ENCODE results near the gene UNK.
A peak's percentile ranks its signal among the peaks of the same experiment; 100 is the strongest.

The UNK gene, protein sequence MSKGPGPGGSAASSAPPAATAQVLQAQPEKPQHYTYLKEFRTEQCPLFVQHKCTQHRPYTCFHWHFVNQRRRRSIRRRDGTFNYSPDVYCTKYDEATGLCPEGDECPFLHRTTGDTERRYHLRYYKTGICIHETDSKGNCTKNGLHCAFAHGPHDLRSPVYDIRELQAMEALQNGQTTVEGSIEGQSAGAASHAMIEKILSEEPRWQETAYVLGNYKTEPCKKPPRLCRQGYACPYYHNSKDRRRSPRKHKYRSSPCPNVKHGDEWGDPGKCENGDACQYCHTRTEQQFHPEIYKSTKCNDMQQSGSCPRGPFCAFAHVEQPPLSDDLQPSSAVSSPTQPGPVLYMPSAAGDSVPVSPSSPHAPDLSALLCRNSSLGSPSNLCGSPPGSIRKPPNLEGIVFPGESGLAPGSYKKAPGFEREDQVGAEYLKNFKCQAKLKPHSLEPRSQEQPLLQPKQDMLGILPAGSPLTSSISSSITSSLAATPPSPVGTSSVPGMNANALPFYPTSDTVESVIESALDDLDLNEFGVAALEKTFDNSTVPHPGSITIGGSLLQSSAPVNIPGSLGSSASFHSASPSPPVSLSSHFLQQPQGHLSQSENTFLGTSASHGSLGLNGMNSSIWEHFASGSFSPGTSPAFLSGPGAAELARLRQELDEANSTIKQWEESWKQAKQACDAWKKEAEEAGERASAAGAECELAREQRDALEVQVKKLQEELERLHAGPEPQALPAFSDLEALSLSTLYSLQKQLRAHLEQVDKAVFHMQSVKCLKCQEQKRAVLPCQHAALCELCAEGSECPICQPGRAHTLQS

DNA sequence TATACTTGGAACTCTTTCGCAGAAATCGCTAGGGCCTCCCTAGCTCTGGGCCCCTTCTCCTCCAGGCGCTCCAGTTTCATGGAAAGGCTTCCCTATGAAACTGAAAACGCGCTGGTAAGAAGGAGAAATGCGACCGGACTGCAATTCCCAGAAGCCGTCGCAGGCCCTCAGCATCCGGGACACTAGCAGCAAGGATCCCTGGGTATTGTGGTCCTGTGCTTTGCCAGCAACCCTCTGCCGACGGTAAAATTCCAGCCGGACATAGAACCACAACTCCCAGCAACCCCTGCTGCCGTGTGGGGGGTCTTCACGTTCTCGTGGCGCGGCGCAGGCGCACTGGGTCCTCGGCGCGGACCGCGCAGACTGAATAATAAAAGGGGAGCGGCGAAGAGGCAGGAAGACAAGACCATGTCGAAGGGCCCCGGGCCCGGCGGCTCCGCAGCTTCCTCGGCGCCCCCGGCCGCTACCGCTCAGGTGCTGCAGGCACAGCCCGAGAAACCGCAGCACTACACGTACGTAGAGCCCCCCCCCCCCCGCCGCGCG, at the start of gene UNK:
TSS of gene UNK (plus strand) at position 334 of the 543 bp plus-strand sequence. CDS start at position 409, 75 bp downstream.
- peak; percentile 98 for DNase-seq (ENCODE audit: low read depth)

DNA sequence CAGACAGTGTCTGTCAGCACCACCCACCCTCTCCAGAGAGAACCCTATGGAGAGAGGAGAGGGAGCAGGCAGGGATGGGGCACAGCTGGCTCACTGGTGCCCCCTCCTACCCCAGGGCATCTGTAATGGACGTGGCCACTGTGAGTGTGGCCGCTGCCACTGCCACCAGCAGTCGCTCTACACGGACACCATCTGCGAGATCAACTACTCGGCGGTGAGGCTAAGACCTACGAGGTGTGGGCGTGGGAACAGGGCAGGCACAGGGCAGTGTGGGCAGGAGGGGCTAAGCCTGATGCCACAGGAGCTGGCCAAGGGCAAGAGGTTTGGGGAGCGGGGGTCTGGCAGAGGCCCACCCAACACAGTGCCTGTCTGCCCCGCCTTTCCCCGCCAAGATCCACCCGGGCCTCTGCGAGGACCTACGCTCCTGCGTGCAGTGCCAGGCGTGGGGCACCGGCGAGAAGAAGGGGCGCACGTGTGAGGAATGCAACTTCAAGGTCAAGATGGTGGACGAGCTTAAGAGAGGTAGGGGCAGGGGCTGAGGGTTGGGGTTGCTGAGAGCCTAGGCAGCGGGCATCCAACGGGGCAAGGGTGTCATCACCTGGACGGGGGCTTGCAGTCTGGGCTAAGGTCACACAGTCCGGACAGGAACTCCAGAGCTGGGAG, 48.3 kb upstream of the UNK start:
- DNase-seq (ENCODE audit: low read depth), result no peak

DNA sequence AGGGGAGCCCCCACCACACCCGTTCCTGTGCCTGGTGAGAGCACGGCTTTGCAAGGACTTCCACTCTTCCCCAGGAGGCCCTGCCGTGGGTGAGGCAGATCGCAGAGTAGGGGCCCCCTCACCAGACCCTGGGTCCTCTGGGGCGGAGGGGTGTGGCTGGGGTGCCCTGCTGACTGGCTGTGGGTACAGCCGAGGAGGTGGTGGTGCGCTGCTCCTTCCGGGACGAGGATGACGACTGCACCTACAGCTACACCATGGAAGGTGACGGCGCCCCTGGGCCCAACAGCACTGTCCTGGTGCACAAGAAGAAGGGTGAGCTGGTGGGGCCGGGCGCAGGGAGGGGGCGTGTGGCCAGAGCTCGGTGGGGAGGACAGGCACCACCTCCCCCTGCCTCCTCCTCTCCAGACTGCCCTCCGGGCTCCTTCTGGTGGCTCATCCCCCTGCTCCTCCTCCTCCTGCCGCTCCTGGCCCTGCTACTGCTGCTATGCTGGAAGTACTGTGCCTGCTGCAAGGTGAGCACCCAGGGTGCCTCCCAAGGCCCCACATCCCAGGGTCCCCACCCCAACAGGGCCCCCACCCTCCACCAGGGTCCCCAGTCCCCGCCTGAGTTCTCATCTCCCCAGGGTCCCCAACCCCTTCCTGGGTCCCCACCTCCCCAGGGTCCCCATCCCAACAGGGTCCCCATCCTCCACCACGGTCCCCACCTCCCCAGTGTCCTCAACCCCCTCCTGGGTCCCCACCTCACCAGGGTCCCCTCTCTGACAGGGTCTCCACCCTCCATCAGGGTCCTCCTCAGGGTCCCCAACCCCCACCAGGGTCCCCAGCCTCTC, 47.3 kb upstream of the UNK start:
- no peak for DNase-seq (ENCODE audit: low read depth)

DNA sequence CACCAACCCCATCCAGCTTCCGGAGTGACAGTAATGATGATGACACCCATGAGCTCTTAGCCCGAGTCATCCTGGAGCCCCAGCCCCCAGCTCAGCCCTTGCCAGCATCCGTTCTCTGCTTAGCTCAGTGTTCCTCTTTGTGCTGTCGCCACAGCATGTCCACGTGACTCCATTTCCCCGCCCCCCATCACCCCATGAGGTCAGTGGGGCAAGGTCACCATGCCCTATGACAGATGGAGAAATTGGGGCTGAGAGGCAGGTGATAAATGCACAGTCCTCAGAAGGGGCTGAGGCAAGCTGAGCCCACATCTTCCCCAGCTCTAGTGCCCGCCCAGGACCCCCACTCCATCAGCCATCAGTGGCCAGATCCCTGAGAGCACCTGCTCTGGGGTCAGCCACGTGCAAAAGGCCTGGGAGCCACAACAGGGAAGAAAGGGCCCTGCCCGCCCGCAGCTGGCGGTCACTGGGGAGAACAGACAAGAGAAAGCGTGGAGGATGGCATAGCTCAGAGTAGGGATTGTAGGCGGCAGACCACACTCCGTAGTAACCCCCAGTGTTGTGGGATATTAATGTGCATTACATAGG, 46.3 kb upstream of the UNK start:
- DNase-seq (ENCODE audit: low read depth), result peak; percentile 49

DNA sequence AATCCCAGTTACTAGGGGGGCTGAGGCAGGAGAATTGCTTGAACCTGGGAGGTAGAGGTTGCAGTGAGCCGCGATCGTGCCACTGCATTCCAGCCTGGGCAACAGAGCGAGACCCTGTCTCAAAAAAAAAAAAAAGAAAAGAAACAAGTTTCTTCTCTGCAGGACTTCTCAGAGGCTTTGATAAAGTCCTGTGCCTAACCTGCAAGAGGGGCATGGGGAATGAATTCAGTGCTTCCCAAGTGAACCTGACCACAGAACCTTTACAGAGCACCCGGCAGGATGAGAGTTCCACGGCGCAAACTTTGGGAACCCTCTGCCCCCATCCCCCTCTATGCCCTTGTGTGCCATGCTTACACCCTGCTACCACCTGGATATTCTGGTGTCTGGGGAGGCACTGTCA, 45.4 kb upstream of the UNK start:
- no peak for DNase-seq (ENCODE audit: low read depth)

DNA sequence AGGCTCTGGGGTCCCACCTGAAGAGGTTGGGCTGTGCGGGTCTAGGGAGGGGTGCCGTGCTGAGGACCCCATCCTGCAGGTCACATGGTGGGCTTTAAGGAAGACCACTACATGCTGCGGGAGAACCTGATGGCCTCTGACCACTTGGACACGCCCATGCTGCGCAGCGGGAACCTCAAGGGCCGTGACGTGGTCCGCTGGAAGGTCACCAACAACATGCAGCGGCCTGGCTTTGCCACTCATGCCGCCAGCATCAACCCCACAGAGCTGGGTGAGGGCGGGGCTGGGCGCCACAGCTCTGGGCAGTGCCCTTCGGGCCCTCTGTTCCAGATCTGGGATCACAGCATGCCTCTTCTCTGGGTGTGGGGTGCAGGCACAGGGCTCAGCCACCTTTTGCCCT, 44.8 kb upstream of the UNK start:
- DNase-seq (ENCODE audit: low read depth), result no peak

DNA sequence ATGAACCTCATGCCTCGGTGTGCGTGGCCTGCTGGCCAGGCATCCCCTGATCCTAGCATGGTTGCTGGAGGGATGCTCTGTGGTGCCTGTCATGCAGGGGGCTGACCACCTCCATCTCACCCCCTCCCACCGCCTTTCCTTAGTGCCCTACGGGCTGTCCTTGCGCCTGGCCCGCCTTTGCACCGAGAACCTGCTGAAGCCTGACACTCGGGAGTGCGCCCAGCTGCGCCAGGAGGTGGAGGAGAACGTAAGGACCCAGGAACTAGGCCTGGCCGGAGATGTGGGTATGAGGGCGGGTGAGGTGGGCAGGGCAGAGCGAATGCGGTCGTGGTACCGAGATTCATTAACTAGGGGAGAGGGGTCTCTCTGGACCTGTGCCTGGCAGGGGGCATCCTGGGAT, 44.4 kb upstream of the UNK start:
- no peak for DNase-seq (ENCODE audit: low read depth)

DNA sequence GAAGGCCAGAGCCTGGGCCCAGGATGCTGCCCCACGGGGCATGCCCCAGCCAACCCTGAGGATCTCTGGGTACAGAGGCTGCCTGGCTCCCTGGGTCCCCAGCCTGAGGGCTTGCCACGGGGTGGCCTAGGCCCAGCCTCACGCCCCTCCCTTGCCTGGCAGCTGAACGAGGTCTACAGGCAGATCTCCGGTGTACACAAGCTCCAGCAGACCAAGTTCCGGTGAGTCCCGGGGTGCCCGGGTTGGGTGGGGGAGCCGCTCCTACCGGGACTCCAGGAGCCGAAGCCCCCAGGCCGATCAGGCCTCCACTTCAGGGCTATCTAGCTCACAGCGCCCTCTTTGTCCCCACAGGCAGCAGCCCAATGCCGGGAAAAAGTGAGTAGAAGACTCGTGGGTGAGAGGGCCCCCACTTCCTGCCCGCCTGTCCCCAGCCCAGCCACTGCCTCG, 44.0 kb upstream of the UNK start:
- no peak for DNase-seq (ENCODE audit: low read depth)

DNA sequence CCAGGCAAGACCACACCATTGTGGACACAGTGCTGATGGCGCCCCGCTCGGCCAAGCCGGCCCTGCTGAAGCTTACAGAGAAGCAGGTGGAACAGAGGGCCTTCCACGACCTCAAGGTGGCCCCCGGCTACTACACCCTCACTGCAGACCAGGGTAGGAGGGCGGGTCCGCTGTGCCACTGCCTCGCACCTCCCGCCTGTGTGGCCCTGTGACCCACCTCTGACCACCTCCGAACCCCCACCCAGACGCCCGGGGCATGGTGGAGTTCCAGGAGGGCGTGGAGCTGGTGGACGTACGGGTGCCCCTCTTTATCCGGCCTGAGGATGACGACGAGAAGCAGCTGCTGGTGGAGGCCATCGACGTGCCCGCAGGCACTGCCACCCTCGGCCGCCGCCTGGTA, 42.3 kb upstream of the UNK start:
- no peak for DNase-seq (ENCODE audit: low read depth)

DNA sequence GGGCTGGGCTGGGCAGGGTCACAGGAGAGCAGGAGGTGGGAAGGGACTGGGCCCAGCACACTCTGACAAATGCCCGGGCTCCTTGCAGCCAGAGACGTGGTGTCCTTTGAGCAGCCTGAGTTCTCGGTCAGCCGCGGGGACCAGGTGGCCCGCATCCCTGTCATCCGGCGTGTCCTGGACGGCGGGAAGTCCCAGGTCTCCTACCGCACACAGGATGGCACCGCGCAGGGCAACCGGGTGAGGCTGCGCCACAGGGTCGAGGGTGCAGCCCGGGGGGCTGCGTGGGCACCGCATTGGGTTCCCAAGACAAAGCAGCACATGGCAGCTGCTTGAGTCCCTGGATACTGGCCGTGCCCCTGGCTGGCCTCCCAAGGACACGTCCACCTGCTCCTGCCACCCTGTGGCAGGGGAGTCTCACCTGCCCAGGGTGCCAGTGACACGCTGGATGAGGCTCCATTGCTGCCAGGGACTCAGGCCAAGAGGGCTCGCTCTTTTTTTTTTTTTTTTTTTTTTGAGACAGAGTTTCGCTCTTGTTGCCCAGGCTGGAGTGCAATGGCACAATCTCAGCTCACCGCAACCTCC, 40.9 kb upstream of the UNK start:
- DNase-seq (ENCODE audit: low read depth), result no peak

DNA sequence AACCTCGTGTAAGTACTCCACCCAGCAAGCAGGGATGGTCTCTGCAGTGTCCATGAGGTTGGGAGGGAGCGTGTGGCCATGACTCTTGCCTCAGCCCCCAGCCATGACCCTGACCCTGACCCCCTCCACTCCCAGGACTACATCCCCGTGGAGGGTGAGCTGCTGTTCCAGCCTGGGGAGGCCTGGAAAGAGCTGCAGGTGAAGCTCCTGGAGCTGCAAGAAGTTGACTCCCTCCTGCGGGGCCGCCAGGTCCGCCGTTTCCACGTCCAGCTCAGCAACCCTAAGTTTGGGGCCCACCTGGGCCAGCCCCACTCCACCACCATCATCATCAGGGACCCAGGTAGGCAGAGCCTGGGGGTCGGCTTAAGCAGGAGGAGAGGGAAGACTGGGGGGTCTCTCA, 35.9 kb upstream of the UNK start:
- no peak for DNase-seq (ENCODE audit: low read depth)

DNA sequence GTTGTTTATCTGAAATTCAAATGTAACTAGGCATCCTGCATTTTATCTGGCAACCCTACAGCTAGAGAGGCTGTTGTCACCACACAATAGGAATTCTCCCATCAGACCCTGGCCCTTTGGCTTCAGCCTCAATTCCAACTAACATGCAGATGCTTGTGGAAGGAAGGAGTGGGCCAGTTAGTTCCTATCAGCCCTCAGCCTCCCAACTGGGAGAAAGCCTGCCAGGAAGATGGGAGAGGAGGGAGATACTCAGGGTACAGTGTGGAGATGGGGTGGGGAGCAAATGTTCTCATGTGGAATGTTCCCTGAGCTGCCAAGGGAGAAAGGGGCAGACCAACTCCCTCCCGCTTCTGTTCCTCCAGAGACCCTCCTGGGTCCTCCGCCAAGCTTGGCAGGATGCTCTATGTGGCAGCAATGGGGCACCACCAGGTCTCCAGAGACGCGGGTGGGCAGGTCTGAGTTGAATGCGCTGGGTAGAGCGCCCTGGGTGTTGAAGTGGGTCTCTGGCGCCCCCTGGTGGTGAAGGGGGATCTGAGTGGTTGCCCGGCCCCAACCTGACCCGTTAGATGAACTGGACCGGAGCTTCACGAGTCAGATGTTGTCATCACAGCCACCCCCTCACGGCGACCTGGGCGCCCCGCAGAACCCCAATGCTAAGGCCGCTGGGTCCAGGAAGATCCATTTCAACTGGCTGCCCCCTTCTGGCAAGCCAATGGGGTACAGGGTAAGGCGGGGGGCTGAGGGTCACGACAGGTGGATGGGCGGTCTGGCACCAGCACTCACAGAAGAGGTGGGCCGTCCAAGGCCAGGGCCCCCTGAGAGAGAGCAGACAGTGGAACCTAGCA, 34.8 kb upstream of the UNK start:
- DNase-seq (ENCODE audit: low read depth), result peak; percentile 66

DNA sequence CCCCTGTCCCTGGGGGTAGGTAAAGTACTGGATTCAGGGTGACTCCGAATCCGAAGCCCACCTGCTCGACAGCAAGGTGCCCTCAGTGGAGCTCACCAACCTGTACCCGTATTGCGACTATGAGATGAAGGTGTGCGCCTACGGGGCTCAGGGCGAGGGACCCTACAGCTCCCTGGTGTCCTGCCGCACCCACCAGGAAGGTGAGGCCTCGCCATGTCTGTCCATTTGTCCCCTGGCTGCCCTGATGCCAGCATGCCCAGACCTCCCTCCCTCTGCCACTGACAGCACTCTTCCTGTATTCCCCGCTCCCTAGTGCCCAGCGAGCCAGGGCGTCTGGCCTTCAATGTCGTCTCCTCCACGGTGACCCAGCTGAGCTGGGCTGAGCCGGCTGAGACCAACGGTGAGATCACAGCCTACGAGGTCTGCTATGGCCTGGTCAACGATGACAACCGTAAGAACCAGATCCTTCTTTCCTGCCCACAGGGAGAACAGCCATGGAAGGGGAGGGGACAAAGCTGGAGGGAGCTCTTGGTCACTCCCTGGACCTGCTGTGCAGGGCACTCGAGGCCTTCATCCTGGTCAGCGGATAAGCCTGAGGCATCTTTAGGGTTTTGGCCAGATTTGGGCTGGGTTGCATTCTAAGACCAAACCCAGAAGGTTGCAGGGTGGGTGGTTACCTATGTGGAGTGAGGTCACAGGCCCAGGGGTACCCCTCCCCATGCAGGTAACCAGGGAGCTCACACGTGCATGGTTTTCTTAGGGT, 33.8 kb upstream of the UNK start:
- DNase-seq (ENCODE audit: low read depth), result no peak

DNA sequence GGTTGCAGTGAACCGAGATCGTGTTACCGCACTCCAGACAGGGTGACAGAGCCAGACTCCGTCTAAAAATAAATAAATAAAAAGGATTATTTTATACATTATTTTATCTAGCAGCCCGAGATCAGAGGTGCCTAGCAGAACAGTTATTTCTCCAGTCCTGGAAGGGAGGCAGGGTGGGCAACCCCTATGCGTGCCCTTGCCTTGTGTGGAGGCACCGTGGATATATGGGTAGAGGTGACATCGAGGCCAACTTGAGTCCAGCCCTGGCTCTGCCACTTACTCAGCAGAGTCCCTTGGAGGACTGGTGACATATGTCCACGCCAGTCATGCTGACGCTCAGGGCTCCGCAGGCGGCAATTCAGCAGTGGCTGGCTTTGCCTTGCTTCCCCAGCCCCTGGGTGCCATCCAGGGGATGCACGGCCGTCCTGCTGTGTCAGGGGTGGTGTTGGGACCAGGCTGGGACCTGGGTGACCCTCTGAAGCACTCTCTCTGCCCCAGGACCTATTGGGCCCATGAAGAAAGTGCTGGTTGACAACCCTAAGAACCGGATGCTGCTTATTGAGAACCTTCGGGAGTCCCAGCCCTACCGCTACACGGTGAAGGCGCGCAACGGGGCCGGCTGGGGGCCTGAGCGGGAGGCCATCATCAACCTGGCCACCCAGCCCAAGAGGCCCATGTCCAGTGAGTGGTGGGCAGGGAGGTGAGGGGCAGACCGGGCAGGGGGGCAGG, 32.8 kb upstream of the UNK start:
- DNase-seq (ENCODE audit: low read depth), result no peak

DNA sequence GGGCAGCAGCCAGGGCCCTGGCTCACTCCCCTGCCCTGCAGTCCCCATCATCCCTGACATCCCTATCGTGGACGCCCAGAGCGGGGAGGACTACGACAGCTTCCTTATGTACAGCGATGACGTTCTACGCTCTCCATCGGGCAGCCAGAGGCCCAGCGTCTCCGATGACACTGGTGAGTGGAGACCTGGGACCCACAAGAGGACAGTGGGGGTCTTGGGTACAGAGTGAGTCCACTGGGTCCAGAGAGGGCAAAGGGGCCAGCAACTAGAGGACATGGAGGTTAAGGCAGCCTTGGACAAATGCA, 32.2 kb upstream of the UNK start:
- no peak for DNase-seq (ENCODE audit: low read depth)

DNA sequence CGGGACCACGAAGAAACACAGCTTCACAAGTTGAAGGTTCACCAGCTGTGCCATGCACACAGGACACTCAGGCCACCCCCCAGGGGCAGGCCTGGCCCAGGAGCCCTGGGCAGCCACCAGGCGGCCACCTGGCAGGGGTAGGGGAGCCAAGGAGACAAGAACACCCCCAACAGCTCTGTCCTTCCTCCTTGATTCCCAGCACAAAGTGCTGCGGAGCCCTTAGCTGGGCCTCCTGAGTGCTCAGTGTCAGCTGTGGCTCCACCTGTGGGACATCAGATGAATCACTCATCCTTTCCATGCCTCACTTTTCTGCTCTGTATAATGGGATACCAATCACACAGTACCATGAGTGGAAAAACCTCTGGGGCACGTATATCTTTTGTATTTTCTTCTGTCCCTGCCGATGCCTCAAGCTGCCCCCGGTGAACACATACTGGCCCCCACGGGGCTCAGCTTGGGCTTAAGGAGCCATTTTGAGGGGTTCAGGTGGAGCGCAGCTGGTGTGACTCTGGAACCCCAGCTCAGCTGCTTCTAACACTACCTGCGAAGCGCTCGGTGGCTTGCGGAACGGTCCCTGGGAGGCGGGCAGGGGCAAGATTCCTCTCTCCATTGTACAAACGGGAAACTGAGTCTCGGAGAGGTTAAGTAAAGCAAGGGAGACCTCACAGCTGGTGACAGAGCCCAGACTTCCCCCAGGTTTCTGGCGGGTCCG, 31.6 kb upstream of the UNK start:
- DNase-seq (ENCODE audit: low read depth), result no peak

DNA sequence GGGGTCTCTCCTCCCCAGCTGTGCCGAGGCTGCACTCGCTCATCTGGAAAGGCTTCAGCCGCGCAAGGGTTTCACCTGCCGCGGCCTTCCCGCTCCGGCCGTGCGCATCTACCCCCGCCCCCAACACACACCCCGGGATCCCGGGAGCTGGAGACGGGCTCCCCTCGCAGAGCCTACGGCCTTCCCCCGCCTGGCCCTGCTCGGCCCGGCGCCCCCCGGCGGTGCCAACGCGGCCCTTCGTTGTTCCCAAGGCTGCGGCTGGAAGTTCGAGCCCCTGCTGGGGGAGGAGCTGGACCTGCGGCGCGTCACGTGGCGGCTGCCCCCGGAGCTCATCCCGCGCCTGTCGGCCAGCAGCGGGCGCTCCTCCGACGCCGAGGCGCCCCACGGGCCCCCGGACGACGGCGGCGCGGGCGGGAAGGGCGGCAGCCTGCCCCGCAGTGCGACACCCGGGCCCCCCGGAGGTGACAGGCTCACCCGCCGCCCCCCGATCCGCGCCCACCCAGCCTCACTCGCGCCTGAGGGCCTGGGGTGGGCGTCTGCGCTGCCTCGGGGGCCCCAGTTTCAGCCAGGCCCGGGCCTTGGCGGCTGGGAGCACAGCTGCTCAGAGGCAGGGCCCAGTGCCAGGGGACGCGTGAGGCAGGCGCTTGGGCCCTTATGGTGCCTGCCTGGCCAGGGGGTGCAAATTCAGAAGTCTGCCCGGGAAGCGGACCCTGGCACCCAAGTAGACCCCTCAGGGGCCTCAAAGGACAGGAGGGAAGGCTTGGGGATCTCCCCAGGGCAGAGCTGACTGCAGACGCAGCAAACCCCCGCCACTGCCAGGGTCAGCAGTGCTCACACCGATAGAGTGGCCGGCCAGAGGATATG, 30.9 kb upstream of the UNK start:
- DNase-seq (ENCODE audit: low read depth), result peak; percentile 84
